OCI-LY1 (cell line): ENCODE measurements around the gene TAGLN3.

Experiments
- EZH2 ChIP-seq: fragments of 200-600 bp; sonication (generic), shearing (Covaris generic); IDR thresholded peaks from 2 replicates; pipeline ENCODE4 v1.8.0; 2017; ENCODE audit warnings: borderline replicate concordance, mixed run types, mild to moderate bottlenecking, antibody characterized with exemption, low read length, moderate library complexity, mixed read lengths
- TF ChIP-seq, protein P1 (sequence below): fragments of 200-600 bp; sonication (generic), shearing (Covaris generic); IDR thresholded peaks from 2 replicates; pipeline ENCODE4 v1.5.1; 2017; ENCODE audit warnings: mild to moderate bottlenecking, antibody characterized with exemption, low read length, moderate library complexity, mixed read lengths

DNA sequence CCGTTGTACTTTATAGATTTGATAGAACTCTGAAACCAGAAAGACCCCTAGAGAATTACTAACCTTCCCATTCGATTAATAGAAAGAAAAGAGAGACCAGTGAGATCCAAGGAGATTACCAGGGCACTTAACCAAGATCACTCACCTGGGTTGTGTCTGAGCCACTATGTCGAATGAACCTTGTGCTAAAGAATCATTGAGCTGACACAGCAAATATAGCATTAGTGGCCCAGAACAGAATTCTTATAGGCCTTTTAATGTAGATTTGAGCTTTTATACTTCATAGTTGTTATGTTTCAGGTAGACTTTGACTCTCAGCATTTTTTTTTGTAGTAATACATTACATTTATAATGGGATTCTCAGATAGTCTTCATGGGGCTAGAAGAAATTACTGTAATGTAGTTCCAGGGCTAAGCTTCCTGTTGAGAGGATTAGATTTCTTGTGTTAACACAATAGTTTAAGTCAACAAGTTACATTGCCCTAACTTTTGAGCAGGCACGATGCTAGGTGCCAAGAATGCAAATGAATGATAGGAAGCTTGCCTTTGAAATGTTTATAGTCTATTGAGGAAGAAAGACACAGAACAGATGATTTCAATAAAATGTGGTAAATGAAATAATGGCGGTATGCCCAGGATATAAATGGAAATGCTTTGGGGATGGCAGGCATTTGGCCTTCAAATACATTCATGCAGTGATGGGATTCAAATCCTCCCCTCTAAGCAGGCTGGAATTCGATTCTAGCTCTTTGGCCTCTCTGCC, 44.3 kb upstream of the TAGLN3 start:
- TF ChIP-seq, protein P1, sequence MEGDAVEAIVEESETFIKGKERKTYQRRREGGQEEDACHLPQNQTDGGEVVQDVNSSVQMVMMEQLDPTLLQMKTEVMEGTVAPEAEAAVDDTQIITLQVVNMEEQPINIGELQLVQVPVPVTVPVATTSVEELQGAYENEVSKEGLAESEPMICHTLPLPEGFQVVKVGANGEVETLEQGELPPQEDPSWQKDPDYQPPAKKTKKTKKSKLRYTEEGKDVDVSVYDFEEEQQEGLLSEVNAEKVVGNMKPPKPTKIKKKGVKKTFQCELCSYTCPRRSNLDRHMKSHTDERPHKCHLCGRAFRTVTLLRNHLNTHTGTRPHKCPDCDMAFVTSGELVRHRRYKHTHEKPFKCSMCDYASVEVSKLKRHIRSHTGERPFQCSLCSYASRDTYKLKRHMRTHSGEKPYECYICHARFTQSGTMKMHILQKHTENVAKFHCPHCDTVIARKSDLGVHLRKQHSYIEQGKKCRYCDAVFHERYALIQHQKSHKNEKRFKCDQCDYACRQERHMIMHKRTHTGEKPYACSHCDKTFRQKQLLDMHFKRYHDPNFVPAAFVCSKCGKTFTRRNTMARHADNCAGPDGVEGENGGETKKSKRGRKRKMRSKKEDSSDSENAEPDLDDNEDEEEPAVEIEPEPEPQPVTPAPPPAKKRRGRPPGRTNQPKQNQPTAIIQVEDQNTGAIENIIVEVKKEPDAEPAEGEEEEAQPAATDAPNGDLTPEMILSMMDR, result no peak
- no peak for TF ChIP-seq EZH2
